ENCODE measurements around the gene NAIF1.
"Not testable (repeated sequence)": the region's sequence is repeated elsewhere in the genome, so short reads cannot be mapped to it uniquely, and the experiment has no call there.

Gene NAIF1

GRCh38 chr9:128066713-128067644, at the start of gene NAIF1:
TSS of gene NAIF1 (minus strand) at chr9:128067320. CDS start at chr9:128067101, 219 bp downstream.
- DNase-seq (ENCODE audit: low read depth), result peak; percentile 93

- DNase-seq (ENCODE audit: low read depth), result no peak
These were observed 49.3 kb upstream of the NAIF1 start for GRCh38 chr9:128116104-128117083.

- no peak for DNase-seq (ENCODE audit: low read depth)
These were observed 48.3 kb upstream of the NAIF1 start for GRCh38 chr9:128115187-128116103.

- no peak for DNase-seq (ENCODE audit: low read depth)
These were observed 47.4 kb upstream of the NAIF1 start for GRCh38 chr9:128114326-128115186.

- DNase-seq (ENCODE audit: low read depth), result no peak
These were observed 46.6 kb upstream of the NAIF1 start for GRCh38 chr9:128113526-128114325.

- DNase-seq (ENCODE audit: low read depth), result not testable (repeated sequence)
These were observed 44.6 kb upstream of the NAIF1 start for GRCh38 chr9:128111726-128112125.

GRCh38 chr9:128109050-128109709, 42.1 kb upstream of the NAIF1 start:
- no peak for DNase-seq (ENCODE audit: low read depth)

GRCh38 chr9:128108269-128109049, 41.3 kb upstream of the NAIF1 start:
- no peak for DNase-seq (ENCODE audit: low read depth)

GRCh38 chr9:128107468-128108268, 40.5 kb upstream of the NAIF1 start:
- DNase-seq (ENCODE audit: low read depth), result no peak

- DNase-seq (ENCODE audit: low read depth), result no peak
These were observed 39.9 kb upstream of the NAIF1 start for GRCh38 chr9:128106940-128107467.

GRCh38 chr9:128106181-128106939, 39.2 kb upstream of the NAIF1 start:
- DNase-seq (ENCODE audit: low read depth), result no peak

GRCh38 chr9:128105538-128106175, 38.5 kb upstream of the NAIF1 start:
- no peak for DNase-seq (ENCODE audit: low read depth)

GRCh38 chr9:128104171-128104618, 37.1 kb upstream of the NAIF1 start:
- no peak for DNase-seq (ENCODE audit: low read depth)

- no peak for DNase-seq (ENCODE audit: low read depth)
These were observed 36.5 kb upstream of the NAIF1 start for GRCh38 chr9:128103589-128103962.

- no peak for DNase-seq (ENCODE audit: low read depth)
These were observed 35.9 kb upstream of the NAIF1 start for GRCh38 chr9:128102861-128103588.
